ENCODE data around the gene FGGY. TPM values are rescaled to one million over a fixed set of nuclear protein-coding genes. Genes with fewer than 3 reads are reported as not detected.
A peak's percentile ranks its signal among the peaks of the same experiment; 100 is the strongest.

FGGY gene
- total RNA-seq, 2 experiments from 2014 or later = 11.9 to 13.6 TPM

- ATAC-seq = no peak
- POLR2A ChIA-PET = no interaction called here
- Mint-ChIP-seq H3K36me3 (ENCODE audit: low read depth) (no peaks in the 10 kb centered on the region), H3K9me3 (no peaks in the 10 kb centered on the region), H3K4me3 (no peak overlapping the region), H3K27me3 (no peaks in the 10 kb centered on the region), H3K27ac (no peak overlapping the region), H3K4me1 (ENCODE audit: low read depth) (peaks cover 29% of the 10 kb centered on the region)
- CTCF ChIA-PET = no interaction called here
- intact Hi-C loops (cut with micrococcal nuclease) = loop anchor here (10.0 kb wide), 1 partner anchor 508 kb away; the partner anchor contains the start of gene JUN
- TF ChIP-seq, protein P1, sequence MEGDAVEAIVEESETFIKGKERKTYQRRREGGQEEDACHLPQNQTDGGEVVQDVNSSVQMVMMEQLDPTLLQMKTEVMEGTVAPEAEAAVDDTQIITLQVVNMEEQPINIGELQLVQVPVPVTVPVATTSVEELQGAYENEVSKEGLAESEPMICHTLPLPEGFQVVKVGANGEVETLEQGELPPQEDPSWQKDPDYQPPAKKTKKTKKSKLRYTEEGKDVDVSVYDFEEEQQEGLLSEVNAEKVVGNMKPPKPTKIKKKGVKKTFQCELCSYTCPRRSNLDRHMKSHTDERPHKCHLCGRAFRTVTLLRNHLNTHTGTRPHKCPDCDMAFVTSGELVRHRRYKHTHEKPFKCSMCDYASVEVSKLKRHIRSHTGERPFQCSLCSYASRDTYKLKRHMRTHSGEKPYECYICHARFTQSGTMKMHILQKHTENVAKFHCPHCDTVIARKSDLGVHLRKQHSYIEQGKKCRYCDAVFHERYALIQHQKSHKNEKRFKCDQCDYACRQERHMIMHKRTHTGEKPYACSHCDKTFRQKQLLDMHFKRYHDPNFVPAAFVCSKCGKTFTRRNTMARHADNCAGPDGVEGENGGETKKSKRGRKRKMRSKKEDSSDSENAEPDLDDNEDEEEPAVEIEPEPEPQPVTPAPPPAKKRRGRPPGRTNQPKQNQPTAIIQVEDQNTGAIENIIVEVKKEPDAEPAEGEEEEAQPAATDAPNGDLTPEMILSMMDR (IDR thresholded peaks at IDR 0.05) = no peak
- no peak for DNase-seq
Observed at GRCh38 chr1:59293206-59293605, 3.7 kb upstream of the FGGY start.

DNA sequence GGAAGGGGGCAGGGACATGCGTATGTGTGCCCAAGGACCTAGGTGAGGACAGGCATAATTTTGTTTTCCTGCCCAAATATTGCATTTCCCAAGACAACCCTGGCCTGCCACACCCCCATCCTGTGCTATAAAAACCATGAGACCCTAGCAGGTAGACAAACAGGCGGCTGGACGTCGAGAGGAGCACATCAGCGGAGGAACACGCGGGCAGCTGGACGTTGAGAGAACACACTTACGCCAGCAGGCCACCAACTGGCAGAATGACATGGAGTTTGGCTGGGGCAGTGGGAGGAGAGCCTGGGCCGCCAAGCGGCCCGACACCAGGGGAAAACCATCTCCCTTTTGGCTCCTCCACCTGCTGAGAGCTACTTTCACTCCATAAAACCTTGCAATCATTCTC is 3.0 kb upstream of the FGGY start:
- POLR2A ChIA-PET = no interaction called here
- ATAC-seq (no peak), DNase-seq (no peak)
- no peak overlapping the region for H3K27ac Mint-ChIP-seq
- intact Hi-C loops (cut with micrococcal nuclease) = loop anchor here (10.0 kb wide), 1 partner anchor 509 kb away; the partner anchor contains the start of gene JUN
- peaks cover 34% of the 10 kb centered on the region for H3K4me1 Mint-ChIP-seq (ENCODE audit: low read depth)
- H3K4me3 Mint-ChIP-seq = no peak overlapping the region
- no peaks in the 10 kb centered on the region for H3K27me3 Mint-ChIP-seq
- CTCF ChIA-PET = no interaction called here
- H3K36me3 Mint-ChIP-seq (ENCODE audit: low read depth) = no peaks in the 10 kb centered on the region
- no peaks in the 10 kb centered on the region for H3K9me3 Mint-ChIP-seq
- TF ChIP-seq, protein P1 (IDR thresholded peaks at IDR 0.05) = no peak

DNA sequence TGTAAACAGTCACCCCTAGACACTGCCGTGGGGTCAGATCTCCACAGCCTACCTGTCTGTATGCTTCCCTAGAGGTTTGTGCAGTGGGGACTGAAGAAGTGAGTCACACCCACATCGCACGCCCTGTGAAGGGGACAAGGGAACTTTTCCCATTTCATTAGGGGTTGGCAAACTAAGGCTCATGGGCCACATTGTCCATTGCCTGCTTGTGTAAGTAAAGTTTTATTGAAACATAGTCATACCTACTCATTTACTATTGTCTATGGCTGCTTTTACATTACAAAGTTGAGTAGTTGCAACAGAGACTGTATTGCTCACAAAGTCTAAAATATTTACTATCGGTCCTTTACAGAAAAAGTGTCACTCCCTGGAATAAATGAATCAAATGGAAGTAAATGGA is 2.5 kb upstream of the FGGY start:
- ATAC-seq (no peak), DNase-seq (no peak)
- H3K27me3 Mint-ChIP-seq = no peaks in the 10 kb centered on the region
- peaks cover 39% of the 10 kb centered on the region for H3K4me1 Mint-ChIP-seq (ENCODE audit: low read depth)
- H3K4me3 Mint-ChIP-seq = no peak overlapping the region
- no peak overlapping the region for H3K27ac Mint-ChIP-seq
- TF ChIP-seq, protein P1 (IDR thresholded peaks at IDR 0.05) = no peak
- ChIA-PET CTCF (no interaction called here), POLR2A (no interaction called here)
- no peaks in the 10 kb centered on the region for H3K9me3 Mint-ChIP-seq
- no peaks in the 10 kb centered on the region for H3K36me3 Mint-ChIP-seq (ENCODE audit: low read depth)
- intact Hi-C loops (cut with micrococcal nuclease) = loop anchor here (10.0 kb wide), 1 partner anchor 510 kb away; the partner anchor contains the start of gene JUN

DNA sequence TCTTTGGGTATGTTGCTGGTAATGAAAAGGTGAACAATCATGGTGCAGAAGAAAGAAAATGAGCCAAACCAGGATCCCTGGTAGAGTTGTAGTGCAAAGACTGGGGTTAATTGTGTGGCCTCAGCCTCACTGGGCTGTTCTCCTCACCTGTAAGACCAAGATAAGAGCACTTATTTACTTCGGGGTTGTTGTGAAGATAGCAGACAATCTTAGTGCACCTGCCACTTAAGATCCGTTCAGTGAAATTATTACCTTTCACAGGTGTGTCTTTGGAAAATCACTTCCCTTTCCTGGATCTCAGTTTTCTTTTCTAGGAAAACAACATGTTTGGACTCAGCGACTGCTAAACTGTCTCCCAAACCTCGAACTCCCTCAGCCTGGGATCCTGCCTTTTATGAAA is 1.3 kb upstream of the FGGY start:
- peak overlapping the region; percentile 75 for H3K4me3 Mint-ChIP-seq
- peaks cover 39% of the 10 kb centered on the region for H3K4me1 Mint-ChIP-seq (ENCODE audit: low read depth)
- H3K36me3 Mint-ChIP-seq (ENCODE audit: low read depth) = no peaks in the 10 kb centered on the region
- H3K9me3 Mint-ChIP-seq = no peaks in the 10 kb centered on the region
- DNase-seq = no peak
- TF ChIP-seq, protein P1 (IDR thresholded peaks at IDR 0.05) = no peak
- no peaks in the 10 kb centered on the region for H3K27me3 Mint-ChIP-seq
- intact Hi-C loops (cut with micrococcal nuclease) = loop anchor here (10.0 kb wide), 1 partner anchor 511 kb away; the partner anchor contains the start of gene JUN
- ChIA-PET POLR2A (interaction anchor here (1.9 kb wide), 1 partner anchor 16 kb away, joined by 4 read pairs; no protein-coding TSS in a partner anchor), CTCF (interaction anchor here (1.1 to 2.0 kb wide), 3 partner anchors 11 to 464 kb away, joined by 3 to 6 read pairs (median 4); no protein-coding TSS in a partner anchor)
- H3K27ac Mint-ChIP-seq = no peak overlapping the region
- ATAC-seq = no peak

GRCh38 chr1:59298026-59298583 is 1.2 kb downstream of the FGGY start:
- H3K4me3 Mint-ChIP-seq = peak overlapping the region; percentile 85
- TF ChIP-seq, protein P1 (IDR thresholded peaks at IDR 0.05) = no peak
- intact Hi-C loops (cut with micrococcal nuclease) = loop anchor here (10.0 kb wide), 1 partner anchor 513 kb away; the partner anchor contains the start of gene JUN
- H3K36me3 Mint-ChIP-seq (ENCODE audit: low read depth) = peaks cover 8% of the 10 kb centered on the region
- ChIA-PET CTCF (no interaction called here), POLR2A (interaction anchor here (1.0 kb wide), 1 partner anchor 516 kb away, joined by 3 read pairs; no protein-coding TSS in a partner anchor)
- peak overlapping the region; percentile 87 for H3K27ac Mint-ChIP-seq
- DNase-seq (no peak), ATAC-seq (no peak)
- H3K4me1 Mint-ChIP-seq (ENCODE audit: low read depth) = peaks cover 35% of the 10 kb centered on the region
- H3K27me3 Mint-ChIP-seq = no peaks in the 10 kb centered on the region
- H3K9me3 Mint-ChIP-seq = peaks cover 5% of the 10 kb centered on the region
